Ascending aorta (tissue), 2 donors: ENCODE results near the gene TARS3. TPM values are rescaled to one million over a fixed set of nuclear protein-coding genes. Genes with fewer than 3 reads are reported as not detected.

Experiments used
- DNase-seq, 2 donors: peaks; one replicate each; pipeline ENCODE4 v3.0.0-alpha.2; 2019; ENCODE audit warnings: low spot score in 2 of 2
- H3K27ac ChIP-seq, 2 donors: fragments of 200-600 bp; sonication (generic); one replicate each; pipeline ENCODE4 v1.5.1; 2016 to 2017; ENCODE audit warnings: mild to moderate bottlenecking in 1 of 2
- H3K27me3 ChIP-seq: fragments of 200-600 bp; sonication (generic); one replicate; pipeline ENCODE4 v1.5.1; 2017
- H3K36me3 ChIP-seq, 2 donors: fragments of 200-600 bp; sonication (generic); one replicate each; pipeline ENCODE4 v1.5.1; 2016
- H3K4me1 ChIP-seq, 2 donors: fragments of 200-600 bp; sonication (generic); one replicate each; pipeline ENCODE4 v1.5.1; 2016 to 2017; ENCODE audit warnings: mild to moderate bottlenecking in 1 of 2
- H3K4me3 ChIP-seq, 2 donors: fragments of 200-600 bp; sonication (generic); one replicate each; pipeline ENCODE4 v1.5.1; 2016 to 2017; ENCODE audit warnings: mild to moderate bottlenecking in 1 of 2
- H3K9me3 ChIP-seq, 2 donors: fragments of 200-600 bp; sonication (generic); one replicate each; pipeline ENCODE4 v1.5.1; 2016
- CTCF ChIP-seq, 3 experiments: fragments of 200-600 bp in 2 of 3; fragments of 450-650 bp in 1 of 3; sonication (generic) in 2 of 3; IDR thresholded peaks; one replicate each; pipeline ENCODE4 v1.5.1; 2016 to 2019; ENCODE audit warnings: antibody characterized with exemption in 3 of 3, mild to moderate bottlenecking in 1 of 3, moderate library complexity in 1 of 3
- intact Hi-C: fragments of 100-400 bp; cut with DNase I; formaldehyde crosslinking; loops from one replicate; pipeline ENCODE4 v1.15.1; 2023
- total RNA-seq: library from RNA; depleted of rRNA; stranded (reverse); fragments of >200 nt; gene quantifications from one replicate; pipeline ENCODE4 v1.1.0, GENCODE V29; 2016

The TARS3 gene
- total RNA-seq, 1 donor from 2014 or later = 39.5 TPM

- H3K4me3 ChIP-seq = no peak overlapping the region
- H3K36me3 ChIP-seq = no peaks in the 10 kb centered on the region
- no peak for DNase-seq
- H3K9me3 ChIP-seq = no peaks in the 10 kb centered on the region
- H3K27me3 ChIP-seq = no peaks in the 10 kb centered on the region
- H3K27ac ChIP-seq = no peak overlapping the region
- H3K4me1 ChIP-seq = no peaks in the 10 kb centered on the region
- intact Hi-C loops = no loop called here
- no peak for TF ChIP-seq CTCF (IDR thresholded peaks at IDR 0.05)
Observed at GRCh38 chr15:101607108-101607507, 117.2 kb downstream of the TARS3 start.

GRCh38 chr15:101604124-101604874, 120.0 kb downstream of the TARS3 start:
- Histone ChIP-seq H3K9me3 (no peaks in the 10 kb centered on the region), H3K36me3 (no peaks in the 10 kb centered on the region), H3K4me3 (no peak overlapping the region), H3K27ac (no peak overlapping the region), H3K4me1 (no peaks in the 10 kb centered on the region), H3K27me3 (no peaks in the 10 kb centered on the region)
- DNase-seq = no peak
- no peak for TF ChIP-seq CTCF (IDR thresholded peaks at IDR 0.05)
- intact Hi-C loops = no loop called here

Other genes with a start within 250 kb of the TARS3 start
- gene PCSK6, start 234.8 kb downstream of the TARS3 start, total RNA-seq = 3.9 TPM
- 105 TPM for gene TM2D3, start 72.1 kb downstream of the TARS3 start, total RNA-seq
- gene OR4F6, start 79.0 kb upstream of the TARS3 start, total RNA-seq = not detected
- gene OR4F15, start 87.7 kb upstream of the TARS3 start, total RNA-seq = not detected